ENCODE measurements around the gene GPANK1. TPM values are rescaled to one million over a fixed set of nuclear protein-coding genes. Genes with fewer than 3 reads are reported as not detected.

GPANK1 gene
- total and polyA plus RNA-seq, 2 of the 13 experiments (the other 11 are each of a cell fraction or from before 2014, with no cell fraction given): 15.4 to 22.8 TPM

DNA sequence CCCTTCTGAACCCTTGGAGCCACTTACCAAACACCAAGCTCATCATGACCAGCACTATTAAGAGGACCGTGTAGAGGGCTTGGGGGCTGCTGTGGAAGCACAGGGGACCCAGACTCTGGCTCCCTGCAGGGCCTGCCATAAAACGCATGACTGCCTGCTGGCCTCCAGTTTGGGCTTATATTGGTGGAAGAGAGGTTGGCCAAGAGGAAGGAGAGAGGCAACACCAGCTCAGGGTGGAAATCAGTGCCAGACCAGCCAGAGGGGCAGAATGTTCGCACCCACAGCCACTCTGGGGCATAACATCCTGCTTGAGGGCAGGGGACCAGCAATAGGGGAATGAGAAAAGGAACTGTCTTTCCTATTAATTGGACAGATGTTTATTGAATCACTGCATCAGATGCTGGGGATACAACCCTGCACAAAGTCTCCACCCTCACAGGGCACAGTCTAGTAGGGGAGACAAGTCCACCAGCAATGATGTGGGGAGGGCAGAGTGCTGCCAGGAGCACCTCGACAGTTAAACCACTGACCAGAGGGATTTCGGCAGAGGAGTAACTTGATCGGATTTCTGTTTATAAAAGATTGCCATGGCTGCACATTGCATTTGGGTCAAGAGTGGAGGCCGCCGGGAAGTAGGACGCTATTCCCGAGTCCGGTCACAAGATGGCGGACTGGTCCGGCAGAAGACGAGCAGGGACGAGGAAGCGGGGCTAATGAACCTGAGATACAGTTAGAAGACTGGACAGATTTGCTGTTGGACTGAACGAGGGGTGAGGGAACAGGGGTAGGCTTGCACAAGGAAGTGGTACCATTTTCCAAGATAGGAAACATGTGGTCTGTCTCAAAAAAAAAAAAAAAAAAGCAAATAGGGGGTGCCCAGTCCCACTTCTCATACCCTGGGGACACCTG is 15.7 kb upstream of the GPANK1 start, which contains the start of gene LY6G5C (continued):
- TF ChIP-seq, protein P1, sequence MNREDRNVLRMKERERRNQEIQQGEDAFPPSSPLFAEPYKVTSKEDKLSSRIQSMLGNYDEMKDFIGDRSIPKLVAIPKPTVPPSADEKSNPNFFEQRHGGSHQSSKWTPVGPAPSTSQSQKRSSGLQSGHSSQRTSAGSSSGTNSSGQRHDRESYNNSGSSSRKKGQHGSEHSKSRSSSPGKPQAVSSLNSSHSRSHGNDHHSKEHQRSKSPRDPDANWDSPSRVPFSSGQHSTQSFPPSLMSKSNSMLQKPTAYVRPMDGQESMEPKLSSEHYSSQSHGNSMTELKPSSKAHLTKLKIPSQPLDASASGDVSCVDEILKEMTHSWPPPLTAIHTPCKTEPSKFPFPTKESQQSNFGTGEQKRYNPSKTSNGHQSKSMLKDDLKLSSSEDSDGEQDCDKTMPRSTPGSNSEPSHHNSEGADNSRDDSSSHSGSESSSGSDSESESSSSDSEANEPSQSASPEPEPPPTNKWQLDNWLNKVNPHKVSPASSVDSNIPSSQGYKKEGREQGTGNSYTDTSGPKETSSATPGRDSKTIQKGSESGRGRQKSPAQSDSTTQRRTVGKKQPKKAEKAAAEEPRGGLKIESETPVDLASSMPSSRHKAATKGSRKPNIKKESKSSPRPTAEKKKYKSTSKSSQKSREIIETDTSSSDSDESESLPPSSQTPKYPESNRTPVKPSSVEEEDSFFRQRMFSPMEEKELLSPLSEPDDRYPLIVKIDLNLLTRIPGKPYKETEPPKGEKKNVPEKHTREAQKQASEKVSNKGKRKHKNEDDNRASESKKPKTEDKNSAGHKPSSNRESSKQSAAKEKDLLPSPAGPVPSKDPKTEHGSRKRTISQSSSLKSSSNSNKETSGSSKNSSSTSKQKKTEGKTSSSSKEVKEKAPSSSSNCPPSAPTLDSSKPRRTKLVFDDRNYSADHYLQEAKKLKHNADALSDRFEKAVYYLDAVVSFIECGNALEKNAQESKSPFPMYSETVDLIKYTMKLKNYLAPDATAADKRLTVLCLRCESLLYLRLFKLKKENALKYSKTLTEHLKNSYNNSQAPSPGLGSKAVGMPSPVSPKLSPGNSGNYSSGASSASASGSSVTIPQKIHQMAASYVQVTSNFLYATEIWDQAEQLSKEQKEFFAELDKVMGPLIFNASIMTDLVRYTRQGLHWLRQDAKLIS (CRISPR knock-in tag; IDR thresholded peaks at IDR 0.05): no peak
- no peak for TF ChIP-seq ZNF772 (CRISPR knock-in tag; IDR thresholded peaks at IDR 0.05)
- TF ChIP-seq ZNF124 (CRISPR knock-in tag; IDR thresholded peaks at IDR 0.05): 0 out of 2 replicates have a peak, but pooled peaks have one; percentile 45
- TF ChIP-seq, protein P2, sequence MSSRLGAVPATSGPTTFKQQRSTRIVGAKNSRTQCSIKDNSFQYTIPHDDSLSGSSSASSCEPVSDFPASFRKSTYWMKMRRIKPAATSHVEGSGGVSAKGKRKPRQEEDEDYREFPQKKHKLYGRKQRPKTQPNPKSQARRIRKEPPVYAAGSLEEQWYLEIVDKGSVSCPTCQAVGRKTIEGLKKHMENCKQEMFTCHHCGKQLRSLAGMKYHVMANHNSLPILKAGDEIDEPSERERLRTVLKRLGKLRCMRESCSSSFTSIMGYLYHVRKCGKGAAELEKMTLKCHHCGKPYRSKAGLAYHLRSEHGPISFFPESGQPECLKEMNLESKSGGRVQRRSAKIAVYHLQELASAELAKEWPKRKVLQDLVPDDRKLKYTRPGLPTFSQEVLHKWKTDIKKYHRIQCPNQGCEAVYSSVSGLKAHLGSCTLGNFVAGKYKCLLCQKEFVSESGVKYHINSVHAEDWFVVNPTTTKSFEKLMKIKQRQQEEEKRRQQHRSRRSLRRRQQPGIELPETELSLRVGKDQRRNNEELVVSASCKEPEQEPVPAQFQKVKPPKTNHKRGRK (CRISPR knock-in tag; IDR thresholded peaks at IDR 0.05): no peak
- 0 out of 2 replicates have a peak, but pooled peaks have one; percentile 45 for TF ChIP-seq KDM4B (CRISPR knock-in tag; IDR thresholded peaks at IDR 0.05)
- peak; percentile 74; the same call in 1 of the 2 replicates for TF ChIP-seq FOXC1 (CRISPR knock-in tag; IDR thresholded peaks at IDR 0.05; ENCODE audit: borderline replicate concordance)
- no peak for TF ChIP-seq ZNF775 (CRISPR knock-in tag; IDR thresholded peaks at IDR 0.05; ENCODE audit: borderline replicate concordance)
- no peak for TF ChIP-seq ARHGAP35 (CRISPR knock-in tag; IDR thresholded peaks at IDR 0.05; ENCODE audit: borderline replicate concordance)
- TF ChIP-seq ZNF781 (CRISPR knock-in tag; IDR thresholded peaks at IDR 0.05; ENCODE audit: borderline replicate concordance, not compliant biosample characterization): peak; percentile 64
- no peak for TF ChIP-seq ZMAT3 (CRISPR knock-in tag; conservative IDR thresholded peaks at IDR 0.05)
- peak in 1 of 2 experiments; percentile 15; a peak in 1 of 4 replicates for TF ChIP-seq MAFK (conservative IDR thresholded peaks at IDR 0.05 in 1 of 2, IDR thresholded peaks at IDR 0.05 in 1 of 2; ENCODE audit: low read length in 2 of 2)
- TF ChIP-seq RXRA (CRISPR knock-in tag; IDR thresholded peaks at IDR 0.05): no peak; the same call in 1 of the 2 replicates
- no peak for TF ChIP-seq PRDM15 (CRISPR knock-in tag; IDR thresholded peaks at IDR 0.05)
- TF ChIP-seq PBX2 (CRISPR knock-in tag; IDR thresholded peaks at IDR 0.05): no peak
- no peak for TF ChIP-seq ZNF839 (CRISPR knock-in tag; IDR thresholded peaks at IDR 0.05; ENCODE audit: borderline replicate concordance)
- TF ChIP-seq NR1H2 (CRISPR knock-in tag; IDR thresholded peaks at IDR 0.05; ENCODE audit: borderline replicate concordance, low read depth): no peak

Measured in HepG2 (cell line).